ENCODE measurements around the gene HS3ST4.
"Not testable (repeated sequence)": the region's sequence is repeated elsewhere in the genome, so short reads cannot be mapped to it uniquely, and the experiment has no call there.

Gene HS3ST4

DNA sequence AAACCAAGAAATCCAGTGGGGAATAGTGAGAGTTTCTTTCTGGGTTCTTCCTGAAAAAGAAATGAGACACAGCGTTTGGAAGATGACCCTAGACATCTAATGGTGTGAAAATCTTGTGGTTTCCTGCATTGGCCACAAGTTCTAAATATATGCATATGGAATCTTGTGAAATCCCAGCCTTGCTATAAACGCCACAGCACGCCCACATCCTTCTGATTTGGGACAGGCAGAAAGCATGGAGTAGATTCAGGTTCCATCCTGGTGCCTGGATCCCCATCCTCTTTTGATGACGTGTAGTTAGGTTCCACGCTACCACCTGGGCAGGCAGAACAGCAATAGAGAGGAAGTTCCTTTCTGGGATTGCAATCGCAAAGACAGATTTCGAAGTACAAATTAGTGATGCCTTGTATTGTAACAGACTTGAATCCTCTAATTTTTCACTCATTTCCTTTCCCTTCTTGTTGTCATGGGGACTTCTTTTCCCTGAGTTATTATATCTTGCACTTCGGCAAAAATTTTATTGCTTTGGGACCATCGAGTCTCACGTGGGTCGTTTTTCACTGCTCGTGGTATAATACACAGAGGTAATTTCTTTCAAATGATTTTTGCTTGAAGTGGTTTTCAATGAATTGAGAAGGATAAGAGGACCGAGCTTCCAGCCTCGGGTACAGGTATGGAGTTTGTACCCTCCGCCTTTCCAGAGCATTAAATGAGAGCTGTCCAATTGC lies 37.6 kb downstream of the HS3ST4 start:
- DNase-seq (ENCODE audit: low spot score), result no peak
- FAIRE-seq, result no peak

DNA sequence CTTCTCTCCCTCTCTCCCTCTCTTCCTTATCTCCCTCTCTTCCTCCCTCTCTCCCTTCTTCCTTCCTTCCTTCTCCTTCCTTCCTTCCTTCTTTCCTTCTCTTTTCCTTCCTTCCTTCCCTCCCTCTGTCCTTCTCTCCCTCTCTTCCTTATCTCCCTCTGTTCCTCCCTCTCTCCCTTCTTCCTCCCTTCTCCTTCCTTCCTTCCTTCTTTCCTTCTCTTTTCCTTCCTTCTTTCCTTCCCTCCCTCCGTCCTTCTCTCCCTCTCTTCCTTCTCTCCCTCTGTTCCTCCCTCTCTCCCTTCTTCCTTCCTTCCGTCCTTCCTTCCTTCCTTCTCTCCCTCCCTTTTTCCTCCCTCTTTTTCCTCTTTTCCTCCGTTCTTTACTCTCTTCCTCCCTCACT lies 38.6 kb downstream of the HS3ST4 start:
- DNase-seq (ENCODE audit: low spot score), result no peak
- no peak for FAIRE-seq

DNA sequence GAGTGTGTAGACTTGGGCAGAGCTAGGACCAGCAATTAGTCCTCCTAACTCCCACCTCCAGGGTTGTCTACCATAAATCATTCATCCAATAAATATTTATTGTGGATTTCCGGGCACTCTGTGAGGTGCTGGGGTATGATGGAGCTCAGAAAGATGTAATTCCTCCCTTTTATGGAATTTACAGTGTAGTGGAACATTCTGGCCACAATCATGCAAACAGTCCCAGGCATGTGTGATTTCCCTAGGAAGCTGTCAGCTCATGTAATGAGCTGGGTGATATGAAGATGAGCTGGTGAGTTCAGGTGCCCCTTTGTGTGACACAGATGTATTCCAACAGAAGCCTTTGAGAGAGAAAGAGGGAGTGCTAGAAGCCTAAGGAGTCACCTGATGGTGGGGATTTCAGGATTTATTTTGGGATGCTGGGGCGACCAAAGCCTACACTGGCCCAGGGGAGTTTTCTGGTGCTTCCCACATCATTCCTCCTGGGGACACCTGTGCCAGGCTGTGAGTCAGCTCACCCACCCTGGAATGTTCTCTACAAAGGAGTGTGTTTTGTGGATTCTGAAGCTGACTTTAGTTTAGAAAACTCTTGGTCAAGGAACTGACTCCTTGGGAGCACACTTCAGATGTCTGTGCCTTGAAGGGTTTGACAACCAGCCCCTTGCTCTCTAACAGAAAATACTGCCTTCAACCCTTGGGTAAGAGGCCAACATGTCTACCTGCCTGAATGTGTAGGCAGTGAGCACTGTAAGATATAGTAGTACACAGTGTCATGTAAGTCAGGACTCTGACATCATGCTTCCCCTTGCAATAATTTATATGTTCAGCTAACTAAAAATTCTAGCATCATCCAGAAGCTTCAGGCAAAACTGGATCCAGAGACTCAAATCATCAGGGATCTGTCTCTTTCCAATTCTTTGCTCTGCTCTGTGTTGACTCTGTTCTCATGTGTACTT lies 42.9 kb downstream of the HS3ST4 start:
- no peak for DNase-seq (ENCODE audit: low spot score)
- FAIRE-seq, result no peak

DNA sequence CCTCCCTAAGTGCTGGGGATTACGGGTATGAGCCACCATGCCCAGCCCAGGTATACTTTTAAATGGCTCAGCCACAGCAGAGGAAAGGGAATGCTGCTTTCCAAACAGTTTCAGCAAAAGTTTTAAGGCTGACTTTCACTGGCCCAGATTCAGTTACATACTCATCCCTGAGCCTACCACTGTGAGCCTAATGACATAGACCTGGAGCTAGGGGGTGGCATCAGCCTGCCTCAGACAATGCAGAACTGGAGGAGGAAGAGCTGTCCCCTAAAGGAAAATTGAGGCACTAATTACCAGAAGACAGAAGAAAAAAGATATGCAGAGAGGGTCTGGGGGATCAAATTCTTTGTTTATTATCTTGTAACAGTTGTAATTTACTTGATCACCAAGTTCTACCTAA lies 43.9 kb downstream of the HS3ST4 start:
- FAIRE-seq (no peak), DNase-seq (ENCODE audit: low spot score) (no peak)

DNA sequence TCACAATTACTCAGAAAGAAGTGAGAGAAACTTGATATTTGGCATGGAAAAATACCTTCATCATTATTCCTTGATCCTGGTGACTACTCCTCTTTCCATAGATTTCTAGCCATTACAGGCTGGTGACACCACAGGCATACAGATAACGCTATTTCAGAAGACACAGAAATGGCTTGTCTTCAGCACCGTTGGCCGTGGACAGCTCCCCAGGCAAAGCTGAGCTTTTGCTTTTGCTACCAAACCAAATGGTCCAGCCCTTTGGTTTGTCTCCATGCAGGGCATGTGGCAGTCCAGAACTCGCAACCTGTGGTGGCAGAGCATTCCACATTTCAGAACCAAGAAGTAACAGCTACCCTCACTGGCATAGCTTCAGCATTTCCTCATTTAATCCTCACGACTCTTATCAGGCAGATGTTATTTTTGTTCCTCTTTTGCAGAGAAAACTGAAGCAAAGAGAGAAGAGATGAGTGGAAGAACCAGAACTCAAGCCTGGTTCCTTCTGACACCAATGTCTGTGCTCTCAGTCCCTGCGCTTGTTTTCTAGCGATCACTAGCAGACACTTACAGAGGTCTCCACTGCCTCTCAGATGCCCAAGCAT lies 55.5 kb downstream of the HS3ST4 start:
- DNase-seq (ENCODE audit: low spot score), result peak; percentile 23
- no peak for FAIRE-seq

DNA sequence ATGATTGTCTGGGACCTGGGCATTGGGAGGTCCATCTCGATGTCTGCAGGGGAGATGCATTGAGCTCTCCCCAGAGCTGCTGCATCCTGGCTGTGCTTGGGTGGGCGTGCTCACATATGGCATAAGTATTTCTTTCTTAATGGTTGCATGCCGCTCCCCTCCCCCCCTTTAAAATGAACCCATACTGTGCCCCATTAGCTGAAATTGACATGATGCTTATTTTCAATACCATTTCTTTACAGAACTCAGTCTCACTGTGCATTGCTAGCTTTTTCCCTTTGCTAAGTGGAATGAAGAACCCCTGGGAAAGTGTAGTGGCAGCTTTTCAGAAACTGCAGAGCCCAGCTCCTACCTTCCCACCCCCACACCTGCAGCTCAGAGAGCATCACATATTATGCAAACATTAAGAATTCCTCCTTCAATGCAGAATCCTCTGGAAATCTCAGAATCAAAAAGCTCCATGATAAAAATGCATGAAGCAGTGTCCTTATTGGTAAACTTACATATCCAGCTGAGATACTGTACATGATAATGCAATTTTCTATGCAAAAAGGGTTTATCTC lies 56.4 kb downstream of the HS3ST4 start:
- DNase-seq (ENCODE audit: low spot score) (no peak), FAIRE-seq (no peak)

DNA sequence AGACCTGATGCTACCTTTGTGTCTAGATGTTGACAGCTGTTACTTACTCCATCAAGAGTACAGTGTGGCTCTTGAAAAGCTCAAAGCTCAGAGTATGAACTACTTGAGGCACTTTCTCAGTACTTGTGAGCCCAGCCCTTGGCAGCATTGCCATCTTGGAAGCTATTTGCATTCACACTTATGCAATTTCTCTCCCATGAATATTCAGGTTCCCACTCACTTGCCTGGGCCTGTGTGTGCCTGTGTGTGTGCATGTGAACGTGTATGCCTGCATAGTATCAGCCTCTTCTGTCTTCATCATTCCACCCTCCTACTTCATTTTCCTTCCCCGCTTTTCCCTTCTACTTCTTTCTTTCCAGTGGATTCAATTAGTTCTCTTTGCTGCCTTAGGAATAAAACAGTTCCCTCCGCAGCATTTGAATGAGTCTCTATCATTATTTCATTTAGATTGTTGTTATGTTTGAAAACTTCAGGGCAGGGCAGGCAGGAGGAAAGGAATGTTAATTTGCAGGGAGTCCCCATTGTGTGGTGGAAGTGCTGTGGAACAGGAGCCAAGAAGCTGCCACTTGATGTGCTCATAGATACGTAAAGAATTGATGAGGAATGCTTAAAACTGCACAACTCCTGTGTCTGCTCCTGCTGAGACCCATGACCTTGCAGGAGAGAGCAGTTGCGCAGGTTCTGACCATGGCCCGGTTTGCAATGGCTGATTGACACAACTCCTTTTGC lies 58.9 kb downstream of the HS3ST4 start:
- DNase-seq (ENCODE audit: low spot score) (no peak), FAIRE-seq (no peak)

DNA sequence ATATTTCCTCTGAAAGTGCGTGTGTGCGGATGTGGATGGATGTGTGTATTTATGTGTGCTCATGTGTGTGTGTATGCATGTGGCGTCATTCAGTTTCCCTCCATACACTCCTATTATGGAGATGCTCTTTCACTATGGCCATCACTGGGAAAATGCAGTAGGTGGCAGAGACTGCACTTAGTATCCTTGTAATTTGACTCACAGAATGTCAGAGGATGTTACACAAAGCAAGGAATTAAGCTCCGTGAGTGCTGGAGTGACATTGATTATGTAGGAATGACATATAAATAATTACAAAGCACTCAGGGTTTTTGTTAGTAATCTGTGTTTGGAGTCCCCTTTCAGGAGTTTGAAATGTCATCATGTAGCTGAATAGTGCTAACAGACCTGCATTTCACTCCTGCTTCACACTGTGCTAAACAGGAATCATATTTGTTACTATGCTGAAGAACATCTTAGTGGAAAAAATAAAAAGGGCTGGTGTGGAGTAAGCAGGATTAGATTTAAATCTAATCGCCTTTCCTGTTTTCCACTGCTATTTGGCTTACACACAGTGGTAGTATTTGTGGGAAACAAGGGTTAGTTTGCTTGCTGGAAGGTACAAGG lies 59.6 kb downstream of the HS3ST4 start:
- FAIRE-seq (no peak), DNase-seq (ENCODE audit: low spot score) (no peak)

DNA sequence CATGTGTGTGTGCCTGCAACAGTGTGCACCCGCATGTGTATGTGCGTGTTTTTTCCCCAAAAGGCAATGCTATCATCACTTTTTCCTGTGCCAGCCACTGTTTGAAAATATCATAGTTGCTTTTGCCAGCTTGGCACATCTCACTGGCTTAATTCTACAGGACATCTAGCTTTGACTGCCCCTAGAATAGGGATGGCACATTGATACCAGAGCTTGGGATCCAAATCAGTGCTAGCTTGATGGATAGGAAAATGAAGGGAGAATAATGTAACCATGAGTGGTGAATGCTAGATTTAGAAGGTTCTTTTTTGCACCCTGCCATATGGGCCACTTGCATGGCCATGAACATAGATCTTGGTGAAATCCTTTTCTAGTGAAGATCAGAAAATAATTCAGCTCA lies 72.7 kb downstream of the HS3ST4 start:
- no peak for DNase-seq (ENCODE audit: low spot score)

DNA sequence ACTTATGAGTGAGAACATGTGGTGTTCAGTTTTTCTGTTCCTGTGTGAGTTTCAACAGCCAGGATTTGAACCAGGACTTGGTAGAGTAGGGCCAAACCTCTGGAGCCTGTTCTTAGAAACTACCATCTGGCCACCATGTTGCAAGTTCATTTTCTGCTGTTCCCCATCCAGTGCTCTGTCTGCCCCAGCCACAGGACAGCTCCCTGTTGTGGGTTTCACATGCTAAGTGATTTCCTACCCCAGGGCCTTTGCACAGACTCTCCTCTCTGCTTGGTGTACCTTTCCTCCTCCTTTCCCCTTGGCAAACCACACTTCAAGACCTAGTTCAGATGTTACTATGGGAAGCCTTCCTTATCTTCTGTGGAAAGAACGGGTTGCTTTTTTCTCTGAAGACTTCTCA lies 79.5 kb downstream of the HS3ST4 start:
- no peak for DNase-seq (ENCODE audit: low spot score)
- FAIRE-seq, result no peak

More for the DNA sequence above, 72.7 kb downstream of the HS3ST4 start:
- FAIRE-seq, result no peak

DNA sequence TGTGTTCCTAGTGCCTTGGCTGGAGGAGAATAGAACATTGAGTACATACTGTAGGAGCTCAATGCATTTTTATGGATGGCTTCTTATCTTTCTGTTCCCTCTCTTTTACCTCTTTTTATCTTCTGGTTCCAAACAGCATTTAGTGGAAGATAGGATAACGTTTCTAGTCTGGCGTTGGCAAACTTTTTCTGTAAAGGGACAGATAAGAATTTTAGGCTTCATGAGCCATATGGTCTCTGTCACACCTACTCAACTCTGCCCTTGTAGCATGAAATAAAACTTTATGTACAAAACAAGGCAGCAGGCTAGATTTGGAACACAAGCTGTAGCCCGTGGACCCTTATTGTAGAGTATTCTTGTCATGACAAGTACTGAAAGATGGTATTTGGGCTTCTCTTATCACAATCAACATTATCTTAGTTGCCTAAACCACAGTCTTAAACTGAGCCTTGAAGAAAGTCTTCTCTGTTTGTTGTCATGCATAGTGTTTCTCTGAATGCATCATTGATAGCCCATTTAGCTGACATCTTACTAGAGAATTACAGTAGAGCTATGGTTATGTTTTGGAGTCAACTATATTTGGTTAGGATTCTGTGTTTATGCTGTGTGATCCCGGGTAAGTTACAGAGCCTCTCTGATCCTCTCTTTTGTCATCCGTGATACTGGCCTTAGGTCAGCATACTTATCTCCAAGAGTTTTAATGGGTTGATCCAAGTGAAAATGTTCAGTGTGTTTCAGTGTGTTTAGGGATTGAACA lies 80.2 kb downstream of the HS3ST4 start:
- FAIRE-seq (no peak), DNase-seq (ENCODE audit: low spot score) (no peak)

DNA sequence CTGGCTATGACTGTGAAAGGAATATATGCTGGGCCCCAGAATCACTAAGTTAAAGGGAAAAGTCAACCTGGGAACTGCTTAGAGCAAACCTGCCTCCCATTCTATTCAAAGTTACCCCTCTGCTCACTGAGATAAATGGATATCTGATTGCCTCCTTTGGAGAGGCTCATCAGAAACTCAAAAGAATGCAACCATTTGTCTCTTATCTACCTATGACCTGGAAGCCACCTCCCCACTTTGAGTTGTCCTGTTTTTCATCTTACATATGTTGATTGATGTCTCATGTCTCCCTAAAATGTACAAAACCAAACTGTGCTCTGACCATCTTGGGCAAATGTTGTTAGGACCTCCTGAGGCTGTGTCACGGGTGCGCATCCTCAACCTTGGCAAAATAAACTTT lies 84.5 kb downstream of the HS3ST4 start:
- FAIRE-seq; DNase-seq (ENCODE audit: low spot score): not testable (repeated sequence)

DNA sequence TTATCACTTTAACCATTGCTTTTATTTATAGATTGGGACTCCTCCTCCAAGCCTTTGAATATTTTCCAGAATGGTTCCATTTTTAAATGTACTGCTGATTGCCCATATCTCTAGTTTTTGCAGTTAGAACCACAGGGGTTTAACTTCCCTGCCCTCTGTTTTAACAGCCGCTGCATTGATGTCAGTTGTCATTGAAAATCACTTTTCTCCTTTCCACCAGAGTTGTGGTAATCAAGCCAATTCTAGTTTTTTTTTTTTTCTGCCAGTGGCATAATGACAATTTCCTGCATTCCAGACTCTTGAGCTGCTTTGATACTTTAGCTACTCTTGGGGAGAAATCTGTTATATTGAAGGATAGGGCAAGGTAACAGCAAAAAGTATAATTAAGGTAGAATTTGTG lies 91.5 kb downstream of the HS3ST4 start:
- FAIRE-seq (no peak), DNase-seq (ENCODE audit: low spot score) (no peak)

DNA sequence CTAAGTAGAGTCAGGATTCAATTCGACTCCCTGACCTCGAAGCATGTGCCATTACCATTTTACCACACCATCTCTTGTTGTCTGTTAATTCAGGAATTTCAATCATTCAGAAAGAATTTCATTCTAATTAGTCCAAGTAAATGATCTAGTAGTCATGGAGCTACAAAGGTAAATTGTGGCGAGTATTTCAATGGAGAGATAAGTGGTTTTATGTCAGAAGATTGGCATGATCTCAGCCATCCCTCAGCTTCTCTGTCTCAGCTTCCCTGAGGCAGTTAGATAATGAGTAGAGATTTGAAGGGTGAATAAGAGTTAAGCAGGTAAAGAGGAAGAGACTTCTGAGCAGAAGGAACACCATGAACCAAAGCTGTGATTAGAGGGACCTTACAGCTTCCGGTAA lies 93.6 kb downstream of the HS3ST4 start:
- no peak for FAIRE-seq

DNA sequence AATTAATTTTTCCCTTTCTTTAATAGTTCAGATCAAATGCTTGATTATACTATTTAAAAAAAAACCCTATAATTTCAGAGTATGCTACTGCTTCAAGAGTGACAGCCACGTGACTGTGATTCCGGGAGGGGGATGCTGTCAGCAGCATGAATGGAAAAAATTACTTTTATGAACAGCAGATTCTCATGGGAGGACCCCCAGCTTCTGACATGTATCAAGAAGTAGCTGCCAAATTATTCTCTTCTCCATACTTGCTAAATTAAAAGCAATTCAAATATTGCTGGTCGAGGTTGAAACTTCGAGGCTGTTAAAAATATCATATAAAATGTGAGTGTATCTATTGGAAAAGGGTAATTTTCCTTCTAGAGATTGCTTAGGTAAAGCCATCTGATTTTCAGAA lies 95.0 kb downstream of the HS3ST4 start:
- DNase-seq (ENCODE audit: low spot score), result no peak
- FAIRE-seq, result no peak

More for the DNA sequence above, 93.6 kb downstream of the HS3ST4 start:
- no peak for DNase-seq (ENCODE audit: low spot score)

DNA sequence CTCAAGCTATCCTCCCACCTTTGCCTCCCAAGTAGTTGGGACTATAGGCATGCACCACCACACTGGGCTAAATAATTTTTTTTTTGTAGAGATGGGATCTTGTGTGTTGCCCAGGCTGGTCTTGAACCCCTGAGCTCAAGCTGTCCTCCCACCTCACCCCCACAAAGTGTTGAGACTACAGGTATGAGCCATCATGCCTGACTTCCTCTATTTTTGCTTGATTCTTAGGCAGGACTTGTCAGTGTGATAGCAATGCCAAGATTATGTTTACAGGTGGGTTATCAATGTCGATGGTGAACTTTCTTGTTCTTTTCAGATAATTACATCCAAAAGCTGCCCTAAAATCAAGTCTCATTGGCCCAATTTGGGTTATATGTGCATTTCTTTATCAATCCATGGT lies 96.9 kb downstream of the HS3ST4 start:
- DNase-seq (ENCODE audit: low spot score), result no peak
- no peak for FAIRE-seq

DNA sequence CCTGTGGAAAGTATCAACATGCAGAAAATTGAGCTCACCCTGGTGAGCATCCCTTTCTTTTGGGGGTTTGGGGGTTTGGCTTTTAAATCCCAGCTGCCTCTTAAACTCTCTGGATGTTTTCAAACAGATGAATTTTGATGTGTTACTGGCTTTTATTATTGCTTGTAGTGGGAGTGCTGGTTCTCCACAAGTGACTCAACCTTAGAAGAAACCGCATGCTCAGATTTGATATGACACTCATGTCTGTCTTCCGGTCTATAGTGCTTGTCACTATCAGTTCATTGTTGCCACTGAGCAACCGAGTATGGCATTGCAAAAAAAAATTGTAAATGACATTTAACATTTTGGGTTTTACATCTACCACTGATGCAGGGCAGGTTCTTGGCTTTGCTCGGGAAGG lies 104.5 kb downstream of the HS3ST4 start:
- FAIRE-seq (no peak), DNase-seq (ENCODE audit: low spot score) (no peak)

DNA sequence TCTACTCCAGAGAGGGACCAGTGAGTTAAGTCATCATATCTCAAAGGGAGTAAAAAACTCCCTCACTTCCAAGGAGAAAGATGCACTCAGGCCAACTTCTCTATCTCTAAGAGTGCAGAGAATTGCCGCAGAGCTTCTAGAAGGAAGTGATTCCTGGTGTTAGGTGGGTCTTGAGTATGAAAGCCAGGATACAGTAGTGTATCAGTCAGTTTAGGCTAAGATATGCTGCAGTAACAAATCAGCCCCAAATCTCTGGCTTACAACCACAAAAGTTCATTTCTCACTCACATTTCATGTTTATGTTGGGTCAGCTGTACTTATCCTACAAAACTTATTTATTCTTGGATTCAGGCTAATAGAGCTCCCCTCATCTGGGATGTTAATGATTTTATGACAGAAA lies 106.3 kb downstream of the HS3ST4 start:
- no peak for FAIRE-seq

DNA sequence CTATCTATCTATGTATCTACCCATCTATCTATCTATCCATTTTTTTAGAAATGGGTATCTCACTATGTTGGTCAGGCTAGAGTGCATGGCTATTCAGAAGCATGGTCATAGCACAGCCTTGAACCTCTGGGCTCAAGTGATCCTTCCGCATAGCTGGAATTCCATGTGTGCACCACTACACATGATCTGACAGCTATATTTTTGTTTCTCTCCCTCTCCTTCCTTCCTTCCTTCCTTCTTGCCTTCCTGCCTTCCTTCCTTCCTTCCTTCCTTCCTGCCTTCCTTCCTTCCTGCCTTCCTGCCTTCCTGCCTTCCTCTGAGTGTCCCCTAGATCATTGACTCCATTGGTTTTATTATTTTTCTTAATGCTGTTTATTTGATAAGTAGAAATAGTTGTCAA lies 108.1 kb downstream of the HS3ST4 start:
- no peak for DNase-seq (ENCODE audit: low spot score)
- no peak for FAIRE-seq

More for the DNA sequence above, 106.3 kb downstream of the HS3ST4 start:
- no peak for DNase-seq (ENCODE audit: low spot score)

DNA sequence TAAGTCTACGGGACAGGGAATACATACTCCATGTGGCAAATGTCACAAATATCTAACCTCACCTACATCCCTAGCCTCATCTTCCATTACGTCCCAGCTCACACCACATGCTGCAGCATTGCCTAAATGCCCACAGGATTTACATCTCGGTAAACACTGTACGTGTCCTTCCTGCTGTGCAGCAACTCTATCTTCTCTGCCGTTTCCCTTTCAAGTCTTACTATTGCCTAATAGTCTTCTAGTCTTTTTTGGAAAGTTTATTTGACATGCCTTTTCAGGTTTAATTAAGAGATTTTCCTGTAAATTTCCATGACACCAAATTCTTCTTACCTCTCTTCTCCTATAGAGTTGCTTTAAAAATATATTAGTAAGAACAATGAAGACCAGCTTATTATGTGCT lies 120.5 kb downstream of the HS3ST4 start:
- DNase-seq (ENCODE audit: low spot score) (no peak), FAIRE-seq (no peak)
